ENCODE data around the gene BRICD5.

DNA sequence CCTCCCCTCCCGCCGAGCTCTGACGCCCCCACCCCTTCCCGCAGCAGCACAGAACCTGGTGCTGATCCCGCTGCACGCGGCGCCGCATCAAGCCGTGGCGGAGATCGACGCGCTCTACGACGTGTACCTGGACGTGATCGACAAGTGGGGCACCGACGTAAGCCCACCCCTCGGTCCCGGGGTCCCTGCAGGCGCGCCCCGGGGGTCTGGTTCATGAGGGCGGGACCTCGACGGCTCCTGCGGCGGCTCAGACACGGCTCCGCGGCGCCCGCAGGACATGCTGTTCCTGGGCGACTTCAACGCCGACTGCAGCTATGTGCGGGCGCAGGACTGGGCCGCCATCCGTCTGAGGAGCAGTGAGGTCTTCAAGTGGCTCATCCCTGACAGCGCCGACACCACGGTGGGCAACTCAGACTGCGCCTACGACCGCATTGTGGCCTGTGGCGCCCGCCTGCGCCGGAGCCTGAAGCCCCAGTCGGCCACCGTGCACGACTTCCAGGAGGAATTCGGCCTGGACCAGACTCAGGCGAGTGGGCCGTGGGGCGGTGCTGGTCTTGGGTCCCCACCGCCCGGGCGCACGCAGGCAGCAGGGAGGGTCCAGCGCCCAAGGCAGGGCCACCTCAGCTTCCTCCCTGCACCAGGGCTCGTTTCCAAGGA, 27.0 kb upstream of the BRICD5 start:
- TF ChIP-seq POLR2A (IDR thresholded peaks at IDR 0.05; ENCODE audit: low read depth, low read length): 0 out of 2 replicates have a peak, but pooled peaks have one; percentile 19
- TF ChIP-seq POLR2AphosphoS5 (IDR thresholded peaks at IDR 0.05; ENCODE audit: low read depth, low read length): no peak
- no peak for TF ChIP-seq TAF1 (IDR thresholded peaks at IDR 0.05; ENCODE audit: low read depth, low read length)
- no peak for TF ChIP-seq POU2F2 (IDR thresholded peaks at IDR 0.05; ENCODE audit: low read depth, low read length)
- no peak for TF ChIP-seq PAX5 (IDR thresholded peaks at IDR 0.05; ENCODE audit: insufficient read depth, low read length, severe bottlenecking)

Data from GM12891 (cell line).